A549 (cell line): ENCODE measurements around the gene ERN1.

ENCODE experiments used
- CEBPB ChIP-seq, 2 experiments: fragments of >200 bp in 1 of 2; sonication (Bioruptor Twin) in 1 of 2; formaldehyde crosslinking in 1 of 2; IDR thresholded peaks; 2 replicates each; pipeline ENCODE4 v1.6.1; 2012 to 2016
- CTCF ChIP-seq: fragments of >200 bp; sonication (Bioruptor Twin); formaldehyde crosslinking; IDR thresholded peaks from 3 replicates; pipeline ENCODE4 v1.5.1; 2016
- ELK1 ChIP-seq: fragments of 150-350 bp; IDR thresholded peaks from 2 replicates; pipeline ENCODE4 v1.6.1; 2014; ENCODE audit warnings: low read depth, mild to moderate bottlenecking, low read length
- EP300 ChIP-seq, 2 experiments: fragments of >200 bp; sonication (Bioruptor Twin); formaldehyde crosslinking; IDR thresholded peaks; 2 replicates in 1 of 2; 3 replicates in 1 of 2; pipeline ENCODE4 v1.6.1; 2016 to 2017
- MAZ ChIP-seq: fragments of 150-350 bp; IDR thresholded peaks from 2 replicates; pipeline ENCODE4 v1.6.1; 2014; ENCODE audit warnings: antibody characterized with exemption, low read depth, low read length, borderline replicate concordance
- NFE2L2 ChIP-seq: fragments of 150-350 bp; conservative IDR thresholded peaks from 2 replicates; pipeline ENCODE4 v1.6.1; 2014; ENCODE audit warnings: low read length
- POLR2A ChIP-seq: IDR thresholded peaks from 2 replicates; pipeline ENCODE4 v1.6.1; 2012; ENCODE audit warnings: mild to moderate bottlenecking, low read length
- POLR2AphosphoS2 ChIP-seq: conservative IDR thresholded peaks from 2 replicates; pipeline ENCODE4 v1.6.1; 2012; ENCODE audit warnings: low read length, improper control_type of control experiment, inconsistent platforms
- RCOR1 ChIP-seq: fragments of 150-350 bp; IDR thresholded peaks from 2 replicates; pipeline ENCODE4 v1.6.1; 2014; ENCODE audit warnings: antibody characterized with exemption, low read length, low read depth
- SMC3 ChIP-seq: fragments of >200 bp; sonication (Bioruptor Twin); formaldehyde crosslinking; IDR thresholded peaks from 3 replicates; pipeline ENCODE4 v1.6.1; 2018; ENCODE audit warnings: inconsistent platforms
- USF2 ChIP-seq: fragments of 450-650 bp; IDR thresholded peaks from 2 replicates; pipeline ENCODE4 v1.6.1; 2014; ENCODE audit warnings: antibody characterized with exemption

GRCh38 chr17:64038331-64039105 lies 91.4 kb downstream of the ERN1 start:
- TF ChIP-seq ELK1 (no peak), CTCF (no peak), EP300 (IDR thresholded peaks at IDR 0.05) (no peak), SMC3 (no peak), RCOR1 (no peak), CEBPB (IDR thresholded peaks at IDR 0.05) (no peak), NFE2L2 (no peak), POLR2A (no peak), POLR2AphosphoS2 (no peak), MAZ (no peak), USF2 (no peak)
